ENCODE data around the gene GNB1L. TPM values are rescaled to one million over a fixed set of nuclear protein-coding genes. Genes with fewer than 3 reads are reported as not detected.
A peak's percentile ranks its signal among the peaks of the same experiment; 100 is the strongest.

GNB1L gene
- polyA plus RNA-seq, 3 donors from 2014 or later = 19.1 to 30.6 (median 20.3) TPM

DNA sequence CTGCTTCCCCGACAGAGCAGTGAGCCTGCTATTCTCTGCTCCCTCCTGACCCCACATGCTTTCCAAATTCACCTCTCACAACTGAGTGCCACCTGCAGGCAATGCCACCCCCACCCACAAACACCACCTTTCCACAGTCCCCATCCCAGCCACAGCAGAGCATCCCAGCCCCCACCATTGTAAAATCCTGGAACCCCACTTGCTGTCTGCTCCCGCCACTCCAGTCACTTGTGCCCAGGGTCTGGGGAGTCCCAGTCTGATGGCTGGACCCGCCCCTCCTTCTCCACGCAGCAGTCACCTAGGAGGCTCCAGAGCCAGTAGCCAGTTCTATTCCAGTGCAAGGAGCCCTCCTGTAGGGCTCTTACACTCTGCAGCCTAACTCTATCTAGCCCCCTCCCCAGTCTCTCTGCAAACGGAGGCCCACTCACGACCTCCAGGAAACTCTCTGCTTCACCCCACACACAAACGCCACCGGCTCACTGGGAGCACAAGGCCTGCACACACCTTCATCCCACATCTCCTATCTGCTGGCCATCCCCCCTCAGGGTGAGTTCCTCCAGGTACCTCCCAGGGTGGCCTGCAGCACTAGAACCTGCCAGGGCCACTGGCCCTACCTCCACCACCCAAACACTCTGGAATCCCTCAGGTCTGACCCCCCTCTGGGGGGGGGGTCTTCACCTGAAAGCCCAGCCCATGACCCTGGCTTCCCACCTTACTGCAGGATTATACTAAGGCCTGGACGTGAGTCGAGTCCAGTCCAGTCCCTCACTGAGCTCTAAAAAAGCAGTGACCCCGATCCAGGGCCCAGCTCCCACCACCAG lies 1.4 kb downstream of the GNB1L start:
- DNase-seq = no peak
- peaks cover 26 to 31% of the 10 kb centered on the region in 2 donors for H3K4me1 Mint-ChIP-seq
- H3K27me3 Mint-ChIP-seq (ENCODE audit: low read depth in 3 of 3) = peaks cover 0 to 3% (median 0%) of the 10 kb centered on the region in 3 donors
- peak overlapping the region; percentile 86 to 92 (median 90) for H3K4me3 Mint-ChIP-seq
- H3K27ac Mint-ChIP-seq = peak overlapping the region in 5 of 6 donors; percentile 68 to 83 (median 83)
- H3K9me3 Mint-ChIP-seq = no peaks in the 10 kb centered on the region
- H3K36me3 Mint-ChIP-seq = no peaks in the 10 kb centered on the region

DNA sequence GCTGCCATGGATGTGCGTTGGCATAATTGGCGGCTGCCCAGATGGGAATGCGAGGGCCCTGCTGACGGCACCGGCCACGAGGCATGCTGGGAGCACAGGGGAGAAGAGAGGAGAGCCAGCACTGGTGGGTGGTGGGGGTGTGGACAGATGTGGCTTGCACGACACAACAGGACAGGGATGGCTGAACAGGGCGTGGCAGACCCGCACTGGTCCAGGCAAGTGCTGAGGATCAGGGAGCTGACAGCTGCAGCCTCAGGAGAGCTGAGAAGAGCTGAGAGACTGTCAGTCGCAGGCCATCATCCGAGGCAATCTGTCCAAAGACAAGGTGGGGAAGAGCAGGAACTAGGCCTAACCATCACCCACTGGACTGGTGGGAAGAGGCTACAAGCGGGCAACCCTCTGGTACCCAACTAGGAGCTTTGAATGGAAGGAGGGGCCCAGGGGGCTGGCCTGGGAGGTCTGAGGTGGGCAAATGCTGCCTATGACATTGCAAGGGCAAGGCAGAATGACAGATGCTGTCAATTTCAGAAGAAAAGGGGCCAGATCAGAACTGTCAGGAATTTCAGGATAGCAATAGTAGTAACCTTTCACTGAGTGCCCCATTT lies 2.4 kb downstream of the GNB1L start:
- Mint-ChIP-seq H3K4me3 (peak overlapping the region in 4 of 5 donors; percentile 21 to 92 (median 88)), H3K36me3 (no peaks in the 10 kb centered on the region), H3K9me3 (no peaks in the 10 kb centered on the region), H3K27ac (peak overlapping the region in 3 of 6 donors; percentile 17 to 28 (median 20)), H3K4me1 (peaks cover 26 to 31% of the 10 kb centered on the region in 2 donors), H3K27me3 (ENCODE audit: low read depth in 3 of 3) (peaks cover 0 to 3% (median 0%) of the 10 kb centered on the region in 3 donors)
- DNase-seq = no peak

DNA sequence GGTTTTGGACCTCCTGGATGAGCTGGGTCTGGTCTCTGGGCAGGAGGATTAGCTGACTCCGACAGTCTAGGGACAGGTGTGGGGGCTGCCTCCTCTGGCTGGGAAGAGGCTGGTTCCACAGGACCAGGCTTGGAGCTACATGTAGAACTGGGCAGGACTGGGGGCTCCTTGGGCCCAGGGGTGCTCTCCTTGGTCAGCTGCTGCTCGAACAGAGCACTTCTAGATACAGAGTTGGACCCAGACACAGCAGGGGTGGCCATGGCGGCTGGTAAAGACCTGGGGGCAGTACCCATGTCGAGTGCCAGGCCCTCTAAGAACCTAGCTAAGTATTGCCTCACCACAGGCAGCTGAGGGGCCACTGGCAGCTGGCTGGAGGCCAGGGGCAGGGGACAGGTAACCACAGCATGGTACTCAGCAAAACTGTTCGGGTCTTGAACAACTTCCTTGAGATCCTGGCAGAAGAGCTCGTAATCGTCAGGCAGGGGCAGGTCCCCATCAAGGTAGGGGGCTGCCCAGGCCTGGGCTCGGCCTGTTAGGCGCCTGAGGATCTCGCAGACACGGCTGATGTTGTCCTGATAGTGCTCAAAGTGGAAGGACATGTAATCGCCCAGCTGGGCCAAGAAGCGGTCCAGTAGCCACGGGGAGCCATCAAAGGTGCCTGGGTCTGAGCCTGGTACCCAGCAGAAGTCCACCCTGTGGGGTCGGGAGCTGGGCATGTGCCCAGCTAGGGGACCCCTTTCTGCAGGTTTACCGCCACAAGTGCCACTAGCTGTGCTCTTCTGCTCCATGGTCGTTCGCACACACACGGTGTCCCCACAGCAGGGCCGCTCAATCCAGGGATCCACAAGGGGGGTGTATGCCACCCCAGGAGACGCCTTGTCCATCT lies 3.1 kb downstream of the GNB1L start:
- Mint-ChIP-seq H3K9me3 (no peaks in the 10 kb centered on the region), H3K4me1 (peaks cover 26 to 31% of the 10 kb centered on the region in 2 donors), H3K36me3 (no peaks in the 10 kb centered on the region), H3K4me3 (peak overlapping the region in 2 of 5 donors; percentile 15 to 92), H3K27ac (peak overlapping the region in 1 of 6 donors; percentile 28), H3K27me3 (ENCODE audit: low read depth in 3 of 3) (peaks cover 0 to 3% (median 0%) of the 10 kb centered on the region in 3 donors)
- DNase-seq = no peak

DNA sequence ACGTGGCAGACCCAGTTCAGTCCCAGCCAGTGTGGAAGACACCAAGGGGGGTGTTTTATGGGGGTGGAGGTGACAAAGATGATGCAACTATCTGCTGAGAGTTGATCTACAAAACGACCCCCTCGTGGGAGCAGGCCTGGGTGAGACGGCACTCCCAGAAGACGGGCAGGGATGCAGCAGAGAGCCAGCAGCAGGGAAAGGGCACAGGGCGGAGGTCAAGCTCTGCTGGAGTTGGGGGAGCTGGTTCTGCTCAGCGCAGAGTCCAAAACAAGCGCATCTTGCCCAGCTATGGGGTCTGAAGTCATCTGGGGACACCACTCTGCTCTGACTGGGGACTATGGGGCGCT lies 3.9 kb downstream of the GNB1L start:
- Mint-ChIP-seq H3K27ac (no peak overlapping the region), H3K36me3 (peaks cover 0 to 1% (median 0%) of the 10 kb centered on the region in 3 donors), H3K4me3 (no peak overlapping the region), H3K27me3 (ENCODE audit: low read depth in 3 of 3) (peaks cover 0 to 3% (median 0%) of the 10 kb centered on the region in 3 donors), H3K9me3 (no peaks in the 10 kb centered on the region), H3K4me1 (peaks cover 23 to 26% of the 10 kb centered on the region in 2 donors)
- no peak for DNase-seq

DNA sequence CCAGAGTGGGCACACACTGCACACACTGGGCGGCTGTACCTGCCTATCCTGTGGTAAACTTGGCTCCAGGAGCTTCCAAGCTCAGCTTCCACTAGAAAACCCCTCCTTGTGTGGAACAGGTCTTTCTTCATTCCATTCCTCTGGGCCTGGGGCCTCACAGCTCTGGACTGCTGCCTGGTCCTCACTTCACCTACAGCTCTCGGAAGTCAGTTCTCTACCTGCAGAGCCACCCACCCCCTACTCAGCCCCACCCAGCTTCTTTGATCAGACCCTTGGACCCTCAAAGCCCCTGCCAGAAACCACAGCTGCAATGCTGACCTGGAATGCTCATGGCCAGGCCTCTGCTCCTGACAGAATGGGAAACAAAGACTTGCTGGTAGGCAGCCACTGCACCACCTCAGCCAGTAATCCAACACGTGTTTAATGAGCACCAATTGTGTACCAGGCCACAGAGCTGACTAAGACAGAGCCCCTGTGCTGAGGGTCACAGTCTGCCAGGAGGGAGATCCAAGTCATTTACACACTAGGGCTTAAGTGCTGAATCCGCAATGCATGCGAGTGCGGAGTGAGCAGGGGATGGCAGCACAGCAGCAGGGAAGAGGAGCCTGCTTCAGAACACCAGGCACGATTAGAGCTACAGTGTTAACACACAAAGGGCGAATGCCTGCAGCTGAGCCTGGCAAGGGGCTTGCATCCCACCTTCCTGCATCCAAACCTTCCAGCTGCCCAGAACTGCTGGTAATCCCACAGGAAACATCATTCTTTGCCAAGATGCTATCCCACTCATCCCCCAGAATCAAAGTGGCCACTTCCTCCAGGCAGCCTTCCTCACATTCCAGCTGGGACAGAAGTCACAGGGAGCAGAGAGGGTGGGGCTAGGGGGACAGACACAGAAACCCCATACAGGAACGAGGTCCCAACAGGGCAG lies 4.6 kb downstream of the GNB1L start:
- Mint-ChIP-seq H3K9me3 (no peaks in the 10 kb centered on the region), H3K4me3 (no peak overlapping the region), H3K36me3 (peaks cover 0 to 3% (median 0%) of the 10 kb centered on the region in 3 donors), H3K4me1 (peaks cover 20 to 23% of the 10 kb centered on the region in 2 donors), H3K27me3 (ENCODE audit: low read depth in 3 of 3) (peaks cover 0 to 1% (median 0%) of the 10 kb centered on the region in 3 donors), H3K27ac (peak overlapping the region in 1 of 6 donors; percentile 17)
- DNase-seq = no peak

DNA sequence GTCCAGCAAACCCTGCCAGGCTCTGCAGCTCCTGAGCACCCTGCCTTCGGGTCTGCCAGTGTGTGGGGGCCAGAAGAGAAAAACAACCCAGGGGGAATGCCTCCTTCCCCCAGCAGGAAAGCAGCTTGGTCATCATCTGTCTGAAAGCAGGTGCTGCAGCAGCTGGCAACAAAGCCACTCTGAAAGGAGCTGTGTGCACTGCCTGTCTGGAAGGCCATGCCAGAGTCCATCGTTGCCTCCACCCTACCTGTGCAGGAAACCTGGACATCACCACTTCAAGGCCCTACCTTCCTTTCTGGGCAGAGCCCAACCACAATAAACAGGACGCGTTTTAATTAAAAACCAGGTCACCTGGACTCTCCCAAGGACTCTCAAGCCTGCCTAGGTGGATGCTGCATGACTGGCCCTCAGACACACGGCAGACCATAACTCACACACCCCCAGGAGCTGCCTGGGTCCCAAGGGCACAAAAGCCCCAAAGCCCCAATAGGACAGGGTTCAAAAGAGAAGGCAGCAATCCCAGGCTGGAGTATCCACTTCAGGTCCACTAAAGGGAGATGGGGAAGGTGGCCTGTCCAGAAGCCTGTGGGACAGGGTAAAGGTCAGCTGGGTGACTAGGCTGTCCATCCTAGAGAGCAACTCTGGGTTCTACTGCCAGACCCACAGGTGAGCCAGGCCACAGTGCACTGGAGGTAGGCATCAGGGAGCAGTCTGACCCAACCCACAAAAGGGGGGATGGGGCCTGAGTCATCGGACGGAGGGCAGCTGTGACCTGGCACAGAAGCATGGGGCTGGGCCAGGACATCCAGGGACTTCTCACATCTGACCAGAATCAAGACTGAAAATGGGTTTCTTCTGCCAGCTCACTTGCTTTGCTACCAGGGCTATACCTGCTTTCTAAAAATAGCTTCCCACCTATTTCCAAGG lies 6.1 kb downstream of the GNB1L start:
- H3K4me1 Mint-ChIP-seq = peaks cover 16 to 19% of the 10 kb centered on the region in 2 donors
- H3K36me3 Mint-ChIP-seq = peaks cover 0 to 3% (median 0%) of the 10 kb centered on the region in 3 donors
- no peaks in the 10 kb centered on the region for H3K9me3 Mint-ChIP-seq
- no peak overlapping the region for H3K27ac Mint-ChIP-seq
- no peak overlapping the region for H3K4me3 Mint-ChIP-seq
- peaks cover 0 to 2% (median 0%) of the 10 kb centered on the region in 3 donors for H3K27me3 Mint-ChIP-seq (ENCODE audit: low read depth in 3 of 3)
- DNase-seq = no peak

DNA sequence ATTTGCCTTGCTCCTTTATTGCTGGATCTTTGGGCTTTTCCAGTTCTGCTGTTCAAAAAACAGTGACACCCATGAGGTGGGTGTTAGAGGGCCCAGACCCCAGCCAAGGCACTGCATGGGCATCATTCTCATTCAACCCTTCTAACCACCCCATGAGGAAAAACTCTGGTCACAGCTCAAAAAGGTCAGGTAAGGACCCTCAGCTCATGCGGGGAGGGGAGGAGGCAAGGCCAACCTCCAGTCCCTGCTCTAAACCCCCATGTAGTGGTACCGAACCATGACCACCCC lies 7.4 kb downstream of the GNB1L start:
- no peak overlapping the region for H3K27ac Mint-ChIP-seq
- peaks cover 0 to 3% (median 0%) of the 10 kb centered on the region in 3 donors for H3K36me3 Mint-ChIP-seq
- no peaks in the 10 kb centered on the region for H3K9me3 Mint-ChIP-seq
- H3K4me3 Mint-ChIP-seq = no peak overlapping the region
- peaks cover 3 to 7% of the 10 kb centered on the region in 2 donors for H3K4me1 Mint-ChIP-seq
- peaks cover 0 to 2% (median 0%) of the 10 kb centered on the region in 3 donors for H3K27me3 Mint-ChIP-seq (ENCODE audit: low read depth in 3 of 3)
- DNase-seq = no peak

DNA sequence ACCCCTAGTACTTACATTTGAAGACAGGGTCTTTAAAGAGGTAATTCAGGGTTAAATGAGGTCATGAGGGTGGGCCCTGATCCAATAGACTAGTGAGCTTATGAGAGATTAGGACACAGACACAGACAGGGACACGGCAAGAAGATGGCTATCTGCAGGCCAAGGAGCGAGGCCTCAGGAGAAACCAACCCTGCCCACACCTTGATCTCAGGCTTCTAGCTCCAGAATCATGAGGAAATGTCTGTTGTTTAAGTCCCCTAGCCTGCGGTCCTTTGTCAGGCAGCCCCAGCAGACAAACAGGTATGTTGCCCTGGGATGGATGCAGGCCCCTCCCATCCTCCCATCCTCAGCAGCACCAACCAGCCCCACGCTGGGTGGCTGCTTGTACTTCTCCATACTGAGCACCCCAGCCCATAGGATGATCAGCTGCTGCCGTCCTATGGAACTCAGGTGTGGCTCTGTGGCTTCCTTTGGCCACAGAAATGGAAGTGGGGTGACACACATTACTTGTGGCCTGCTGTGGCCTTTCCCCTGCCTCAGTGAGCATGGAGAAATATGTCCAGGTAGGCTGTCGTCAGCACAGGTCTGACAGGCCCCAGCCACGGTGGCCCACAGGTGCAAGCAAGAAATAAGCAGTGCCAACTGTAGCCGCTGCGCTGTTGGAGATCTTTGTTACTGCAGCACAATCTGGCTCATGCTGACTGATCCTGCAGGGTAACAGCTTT lies 7.9 kb downstream of the GNB1L start:
- H3K9me3 Mint-ChIP-seq = no peaks in the 10 kb centered on the region
- no peak overlapping the region for H3K4me3 Mint-ChIP-seq
- peaks cover 0 to 3% (median 0%) of the 10 kb centered on the region in 3 donors for H3K36me3 Mint-ChIP-seq
- H3K27me3 Mint-ChIP-seq (ENCODE audit: low read depth in 3 of 3) = peaks cover 0 to 2% (median 0%) of the 10 kb centered on the region in 3 donors
- H3K27ac Mint-ChIP-seq = no peak overlapping the region
- DNase-seq = no peak
- H3K4me1 Mint-ChIP-seq = peaks cover 0 to 7% of the 10 kb centered on the region in 2 donors

DNA sequence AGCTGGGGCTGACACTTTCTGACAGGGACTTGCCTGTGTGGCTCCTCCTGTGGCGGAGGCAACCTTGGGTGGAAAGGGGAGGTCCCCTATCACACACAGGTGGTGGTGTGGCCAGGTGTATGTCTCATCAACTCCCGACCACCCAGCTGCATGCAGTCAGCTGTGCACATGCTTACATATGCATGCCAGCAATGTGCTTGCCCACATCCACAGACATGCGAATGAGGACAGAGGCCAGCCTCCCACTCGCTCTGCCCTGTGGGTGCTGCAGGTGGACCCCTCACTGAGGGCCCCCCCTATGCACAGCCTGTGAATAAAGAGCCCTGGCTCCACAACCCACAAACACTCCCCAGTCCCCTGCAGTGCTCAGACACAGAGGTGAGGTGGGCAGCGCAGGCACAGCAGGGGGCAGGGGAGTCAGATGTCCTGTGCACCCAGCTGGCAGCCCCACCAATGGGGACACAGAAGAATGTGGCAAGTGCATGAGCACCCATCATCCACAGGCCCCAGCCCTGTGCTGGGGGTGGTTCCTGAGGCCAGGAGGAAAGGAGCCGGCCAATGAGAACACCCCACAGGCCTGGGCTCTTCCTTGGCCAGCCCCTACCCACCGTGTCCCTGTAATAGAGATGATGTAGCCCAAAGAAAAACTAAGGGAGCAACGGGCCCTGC lies 9.5 kb downstream of the GNB1L start:
- Mint-ChIP-seq H3K4me1 (peaks cover 0 to 10% of the 10 kb centered on the region in 2 donors), H3K36me3 (peaks cover 0 to 3% (median 0%) of the 10 kb centered on the region in 3 donors), H3K4me3 (no peak overlapping the region), H3K27me3 (ENCODE audit: low read depth in 3 of 3) (peaks cover 0 to 2% (median 0%) of the 10 kb centered on the region in 3 donors), H3K27ac (no peak overlapping the region), H3K9me3 (no peaks in the 10 kb centered on the region)
- no peak for DNase-seq

DNA sequence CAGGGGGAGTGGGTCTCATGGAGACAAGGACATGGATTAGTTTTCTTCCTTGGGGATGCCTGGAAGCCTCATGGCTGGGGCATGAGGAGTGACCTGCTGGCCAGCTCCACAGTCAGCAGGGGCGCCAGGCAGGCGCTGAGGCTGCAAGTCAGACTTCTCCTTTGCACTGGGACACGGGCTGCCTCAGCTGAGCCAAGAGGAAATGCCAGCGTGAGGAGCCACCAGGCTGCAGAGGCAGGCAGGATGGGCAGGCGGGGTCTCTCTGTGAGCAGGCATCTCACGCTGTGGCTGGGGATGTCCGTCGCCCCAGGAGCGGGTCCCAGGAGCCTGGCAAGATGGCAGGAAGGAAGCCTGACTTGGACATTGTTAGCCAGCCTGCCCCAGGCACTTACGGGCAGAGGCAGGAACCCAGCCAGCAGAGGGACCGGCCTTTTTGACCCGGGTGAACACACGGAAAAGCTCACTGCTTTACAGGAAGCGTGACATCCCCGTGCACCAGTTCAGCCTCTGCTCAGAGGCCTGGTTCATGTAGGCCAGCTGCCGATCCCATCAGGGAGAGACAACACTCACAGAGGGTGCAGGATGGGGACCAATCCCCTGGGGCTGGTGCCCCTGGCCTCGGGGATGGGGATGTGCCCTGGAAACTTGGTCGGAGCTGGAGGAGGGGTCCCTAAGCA lies 10.2 kb downstream of the GNB1L start:
- H3K9me3 Mint-ChIP-seq = no peaks in the 10 kb centered on the region
- no peak for DNase-seq
- H3K4me1 Mint-ChIP-seq = peaks cover 0 to 10% of the 10 kb centered on the region in 2 donors
- H3K27ac Mint-ChIP-seq = no peak overlapping the region
- H3K36me3 Mint-ChIP-seq = peaks cover 0 to 3% (median 0%) of the 10 kb centered on the region in 3 donors
- peak overlapping the region in 2 of 5 donors; percentile 30 to 36 for H3K4me3 Mint-ChIP-seq
- H3K27me3 Mint-ChIP-seq (ENCODE audit: low read depth in 3 of 3) = peaks cover 0 to 2% (median 0%) of the 10 kb centered on the region in 3 donors

Data from immature natural killer cell (primary cell).